ENCODE measurements around the gene GZMM.

Gene GZMM

GRCh38 chr19:581399-582111, 37.7 kb downstream of the GZMM start:
- Histone ChIP-seq H2BK12ac (ENCODE audit: low read length in 2 of 2) (peak overlapping the region in 1 of 2 experiments; percentile 10), H3K36me3 (ENCODE audit: control insufficient read depth in 1 of 2, insufficient read depth in 2 of 2, low read depth in 1 of 2, low read length in 2 of 2) (peaks cover 28 to 81% of the 10 kb centered on the region in 2 experiments), H4K91ac (ENCODE audit: low read length) (peak overlapping the region; percentile 54), H3K23ac (ENCODE audit: low read length in 2 of 2) (no peak overlapping the region), H3K9ac (ENCODE audit: low read length) (no peak overlapping the region), H2BK5ac (ENCODE audit: low read depth, low read length, poor library complexity, severe bottlenecking) (no peak overlapping the region), H3K27ac (ENCODE audit: low read length, poor library complexity, severe bottlenecking) (no peak overlapping the region), H2BK120ac (ENCODE audit: low read depth, low read length) (no peak overlapping the region), H4K8ac (ENCODE audit: low read length) (peak overlapping the region; percentile 49), H3K27me3 (ENCODE audit: control insufficient read depth in 1 of 2, insufficient read depth in 1 of 2, low read length in 2 of 2) (no peaks in the 10 kb centered on the region), H2BK15ac (ENCODE audit: low read depth, poor library complexity, severe bottlenecking) (peak overlapping the region; percentile 17), H3K4me1 (ENCODE audit: control insufficient read depth, insufficient read depth, low read depth, low read length) (peaks cover 78% of the 10 kb centered on the region), H3K18ac (ENCODE audit: low read depth in 1 of 2, low read length in 2 of 2) (no peak overlapping the region), H2AFZ (ENCODE audit: low read depth, low read length) (no peak overlapping the region), H3K4me3 (ENCODE audit: insufficient read depth in 1 of 2, low read depth in 1 of 2, low read length in 2 of 2) (no peak overlapping the region), H3K4ac (ENCODE audit: low read depth in 1 of 2, low read length in 2 of 2) (no peak overlapping the region), H3K14ac (ENCODE audit: low read length in 2 of 2) (no peak overlapping the region), H3K4me2 (ENCODE audit: low read length, poor library complexity, severe bottlenecking) (no peak overlapping the region), H2AK5ac (ENCODE audit: low read length, severe bottlenecking) (peak overlapping the region; percentile 33), H3K9me3 (ENCODE audit: control insufficient read depth, low read length) (no peaks in the 10 kb centered on the region), H3K79me1 (replicated peaks; ENCODE audit: low read length, poor library complexity, severe bottlenecking) (peaks cover 19% of the 10 kb centered on the region)
- no peak for DNase-seq
- WGBS = 94% methylated on average over 40 of the region's 40 CpGs

- Histone ChIP-seq H4K91ac (ENCODE audit: low read length) (no peak overlapping the region), H3K9me3 (ENCODE audit: control insufficient read depth, low read length) (no peaks in the 10 kb centered on the region), H3K79me1 (replicated peaks; ENCODE audit: low read length, poor library complexity, severe bottlenecking) (peaks cover 19% of the 10 kb centered on the region), H4K8ac (ENCODE audit: low read length) (no peak overlapping the region), H2BK120ac (ENCODE audit: low read depth, low read length) (no peak overlapping the region), H2BK12ac (ENCODE audit: low read length in 2 of 2) (no peak overlapping the region), H3K36me3 (ENCODE audit: control insufficient read depth in 1 of 2, insufficient read depth in 2 of 2, low read depth in 1 of 2, low read length in 2 of 2) (peaks cover 28 to 70% of the 10 kb centered on the region in 2 experiments), H2AFZ (ENCODE audit: low read depth, low read length) (no peak overlapping the region), H3K27ac (ENCODE audit: low read length, poor library complexity, severe bottlenecking) (no peak overlapping the region), H2AK5ac (ENCODE audit: low read length, severe bottlenecking) (no peak overlapping the region), H3K4ac (ENCODE audit: low read depth in 1 of 2, low read length in 2 of 2) (no peak overlapping the region), H3K27me3 (ENCODE audit: control insufficient read depth in 1 of 2, insufficient read depth in 1 of 2, low read length in 2 of 2) (no peaks in the 10 kb centered on the region), H3K9ac (ENCODE audit: low read length) (no peak overlapping the region), H3K18ac (ENCODE audit: low read depth in 1 of 2, low read length in 2 of 2) (no peak overlapping the region), H3K4me3 (ENCODE audit: insufficient read depth in 1 of 2, low read depth in 1 of 2, low read length in 2 of 2) (no peak overlapping the region), H3K14ac (ENCODE audit: low read length in 2 of 2) (no peak overlapping the region), H3K23ac (ENCODE audit: low read length in 2 of 2) (no peak overlapping the region), H2BK15ac (ENCODE audit: low read depth, poor library complexity, severe bottlenecking) (no peak overlapping the region), H3K4me2 (ENCODE audit: low read length, poor library complexity, severe bottlenecking) (no peak overlapping the region), H2BK5ac (ENCODE audit: low read depth, low read length, poor library complexity, severe bottlenecking) (no peak overlapping the region), H3K4me1 (ENCODE audit: control insufficient read depth, insufficient read depth, low read depth, low read length) (peaks cover 71% of the 10 kb centered on the region)
- DNase-seq = peak; percentile 72
- 83% methylated on average over 29 of the region's 31 CpGs for WGBS
Observed at GRCh38 chr19:582497-583197, 38.8 kb downstream of the GZMM start.

GRCh38 chr19:583198-583967, 39.5 kb downstream of the GZMM start:
- H4K8ac ChIP-seq (ENCODE audit: low read length) = no peak overlapping the region
- no peak overlapping the region for H3K18ac ChIP-seq (ENCODE audit: low read depth in 1 of 2, low read length in 2 of 2)
- H2BK5ac ChIP-seq (ENCODE audit: low read depth, low read length, poor library complexity, severe bottlenecking) = no peak overlapping the region
- H3K4ac ChIP-seq (ENCODE audit: low read depth in 1 of 2, low read length in 2 of 2) = peak overlapping the region in 1 of 2 experiments; percentile 24
- H3K9me3 ChIP-seq (ENCODE audit: control insufficient read depth, low read length) = no peaks in the 10 kb centered on the region
- no peak overlapping the region for H3K9ac ChIP-seq (ENCODE audit: low read length)
- H2AFZ ChIP-seq (ENCODE audit: low read depth, low read length) = no peak overlapping the region
- H3K27me3 ChIP-seq (ENCODE audit: control insufficient read depth in 1 of 2, insufficient read depth in 1 of 2, low read length in 2 of 2) = peaks cover 0 to 3% of the 10 kb centered on the region in 2 experiments
- H2BK12ac ChIP-seq (ENCODE audit: low read length in 2 of 2) = no peak overlapping the region
- no peak overlapping the region for H4K91ac ChIP-seq (ENCODE audit: low read length)
- peaks cover 19% of the 10 kb centered on the region for H3K79me1 ChIP-seq (replicated peaks; ENCODE audit: low read length, poor library complexity, severe bottlenecking)
- DNase-seq = no peak
- no peak overlapping the region for H3K4me3 ChIP-seq (ENCODE audit: insufficient read depth in 1 of 2, low read depth in 1 of 2, low read length in 2 of 2)
- H2BK120ac ChIP-seq (ENCODE audit: low read depth, low read length) = no peak overlapping the region
- no peak overlapping the region for H2BK15ac ChIP-seq (ENCODE audit: low read depth, poor library complexity, severe bottlenecking)
- no peak overlapping the region for H3K4me2 ChIP-seq (ENCODE audit: low read length, poor library complexity, severe bottlenecking)
- H2AK5ac ChIP-seq (ENCODE audit: low read length, severe bottlenecking) = no peak overlapping the region
- no peak overlapping the region for H3K27ac ChIP-seq (ENCODE audit: low read length, poor library complexity, severe bottlenecking)
- H3K4me1 ChIP-seq (ENCODE audit: control insufficient read depth, insufficient read depth, low read depth, low read length) = peaks cover 73% of the 10 kb centered on the region
- peaks cover 28 to 63% of the 10 kb centered on the region in 2 experiments for H3K36me3 ChIP-seq (ENCODE audit: control insufficient read depth in 1 of 2, insufficient read depth in 2 of 2, low read depth in 1 of 2, low read length in 2 of 2)
- H3K23ac ChIP-seq (ENCODE audit: low read length in 2 of 2) = no peak overlapping the region
- 96% methylated on average over 27 of the region's 27 CpGs for WGBS
- no peak overlapping the region for H3K14ac ChIP-seq (ENCODE audit: low read length in 2 of 2)

- H3K18ac ChIP-seq (ENCODE audit: low read depth in 1 of 2, low read length in 2 of 2) = peak overlapping the region in 1 of 2 experiments; percentile 26
- peak overlapping the region; percentile 50 for H2AK5ac ChIP-seq (ENCODE audit: low read length, severe bottlenecking)
- no peak overlapping the region for H3K4me2 ChIP-seq (ENCODE audit: low read length, poor library complexity, severe bottlenecking)
- H3K23ac ChIP-seq (ENCODE audit: low read length in 2 of 2) = no peak overlapping the region
- no peak overlapping the region for H2BK5ac ChIP-seq (ENCODE audit: low read depth, low read length, poor library complexity, severe bottlenecking)
- H3K9me3 ChIP-seq (ENCODE audit: control insufficient read depth, low read length) = no peaks in the 10 kb centered on the region
- H2BK15ac ChIP-seq (ENCODE audit: low read depth, poor library complexity, severe bottlenecking) = no peak overlapping the region
- H3K27ac ChIP-seq (ENCODE audit: low read length, poor library complexity, severe bottlenecking) = no peak overlapping the region
- no peak overlapping the region for H4K91ac ChIP-seq (ENCODE audit: low read length)
- H3K9ac ChIP-seq (ENCODE audit: low read length) = no peak overlapping the region
- no peak overlapping the region for H3K14ac ChIP-seq (ENCODE audit: low read length in 2 of 2)
- peaks cover 28 to 65% of the 10 kb centered on the region in 2 experiments for H3K36me3 ChIP-seq (ENCODE audit: control insufficient read depth in 1 of 2, insufficient read depth in 2 of 2, low read depth in 1 of 2, low read length in 2 of 2)
- peaks cover 76% of the 10 kb centered on the region for H3K4me1 ChIP-seq (ENCODE audit: control insufficient read depth, insufficient read depth, low read depth, low read length)
- peaks cover 4 to 9% of the 10 kb centered on the region in 2 experiments for H3K27me3 ChIP-seq (ENCODE audit: control insufficient read depth in 1 of 2, insufficient read depth in 1 of 2, low read length in 2 of 2)
- peak overlapping the region in 1 of 2 experiments; percentile 24 for H3K4ac ChIP-seq (ENCODE audit: low read depth in 1 of 2, low read length in 2 of 2)
- no peak overlapping the region for H4K8ac ChIP-seq (ENCODE audit: low read length)
- H2BK12ac ChIP-seq (ENCODE audit: low read length in 2 of 2) = no peak overlapping the region
- DNase-seq = no peak
- WGBS = 88% methylated on average over 5 of the region's 5 CpGs
- H2BK120ac ChIP-seq (ENCODE audit: low read depth, low read length) = no peak overlapping the region
- H2AFZ ChIP-seq (ENCODE audit: low read depth, low read length) = no peak overlapping the region
- H3K4me3 ChIP-seq (ENCODE audit: insufficient read depth in 1 of 2, low read depth in 1 of 2, low read length in 2 of 2) = no peak overlapping the region
- peaks cover 19% of the 10 kb centered on the region for H3K79me1 ChIP-seq (replicated peaks; ENCODE audit: low read length, poor library complexity, severe bottlenecking)
Observed at GRCh38 chr19:583968-584239, 40.1 kb downstream of the GZMM start.
